Ascending aorta (tissue), 2 donors: ENCODE measurements around the gene NAT16. TPM values are rescaled to one million over a fixed set of nuclear protein-coding genes. Genes with fewer than 3 reads are reported as not detected.

Experiments
- DNase-seq, 2 donors: peaks; one replicate each; pipeline ENCODE4 v3.0.0-alpha.2; 2019; ENCODE audit warnings: low spot score in 2 of 2
- H3K27ac ChIP-seq, 2 donors: fragments of 200-600 bp; sonication (generic); one replicate each; pipeline ENCODE4 v1.5.1; 2016 to 2017; ENCODE audit warnings: mild to moderate bottlenecking in 1 of 2
- H3K27me3 ChIP-seq: fragments of 200-600 bp; sonication (generic); one replicate; pipeline ENCODE4 v1.5.1; 2017
- H3K36me3 ChIP-seq, 2 donors: fragments of 200-600 bp; sonication (generic); one replicate each; pipeline ENCODE4 v1.5.1; 2016
- H3K4me1 ChIP-seq, 2 donors: fragments of 200-600 bp; sonication (generic); one replicate each; pipeline ENCODE4 v1.5.1; 2016 to 2017; ENCODE audit warnings: mild to moderate bottlenecking in 1 of 2
- H3K4me3 ChIP-seq, 2 donors: fragments of 200-600 bp; sonication (generic); one replicate each; pipeline ENCODE4 v1.5.1; 2016 to 2017; ENCODE audit warnings: mild to moderate bottlenecking in 1 of 2
- H3K9me3 ChIP-seq, 2 donors: fragments of 200-600 bp; sonication (generic); one replicate each; pipeline ENCODE4 v1.5.1; 2016
- intact Hi-C: fragments of 100-400 bp; cut with DNase I; formaldehyde crosslinking; loops from one replicate; pipeline ENCODE4 v1.15.1; 2023
- total RNA-seq: library from RNA; depleted of rRNA; stranded (reverse); fragments of >200 nt; gene quantifications from one replicate; pipeline ENCODE4 v1.1.0, GENCODE V29; 2016
- TF ChIP-seq, protein P1 (sequence below), 3 experiments: fragments of 200-600 bp in 2 of 3; fragments of 450-650 bp in 1 of 3; sonication (generic) in 2 of 3; IDR thresholded peaks; one replicate each; pipeline ENCODE4 v1.5.1; 2016 to 2019; ENCODE audit warnings: antibody characterized with exemption in 3 of 3, mild to moderate bottlenecking in 1 of 3, moderate library complexity in 1 of 3

The NAT16 gene
- total RNA-seq, 1 donor from 2014 or later: not detected

DNA sequence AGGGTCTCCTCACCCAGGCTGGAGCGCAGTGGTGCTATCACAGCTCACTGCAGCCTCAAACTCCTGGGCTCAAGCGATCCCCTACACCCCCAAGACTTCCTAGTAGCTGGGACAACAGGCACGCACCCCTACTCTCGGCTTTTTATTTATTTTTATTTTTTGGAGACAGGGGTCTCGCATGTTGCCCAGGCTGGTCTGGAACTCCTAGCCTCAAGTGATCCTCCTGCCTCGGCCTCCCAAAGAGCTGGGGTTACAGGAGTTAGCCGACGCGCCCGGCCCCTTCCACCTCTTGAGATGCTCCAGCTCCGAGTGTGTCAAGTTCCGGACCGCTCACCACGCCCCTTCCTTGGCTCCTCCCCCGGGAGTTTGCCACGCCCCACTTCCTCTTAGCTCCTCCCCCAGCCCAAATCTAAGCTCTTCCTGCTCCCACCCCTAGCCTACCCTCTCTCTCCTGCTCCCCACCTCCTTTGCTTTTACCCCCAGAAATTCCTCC is 6.3 kb downstream of the NAT16 start:
- peak overlapping the region; percentile 18 to 37 for H3K4me3 ChIP-seq
- TF ChIP-seq, protein P1, sequence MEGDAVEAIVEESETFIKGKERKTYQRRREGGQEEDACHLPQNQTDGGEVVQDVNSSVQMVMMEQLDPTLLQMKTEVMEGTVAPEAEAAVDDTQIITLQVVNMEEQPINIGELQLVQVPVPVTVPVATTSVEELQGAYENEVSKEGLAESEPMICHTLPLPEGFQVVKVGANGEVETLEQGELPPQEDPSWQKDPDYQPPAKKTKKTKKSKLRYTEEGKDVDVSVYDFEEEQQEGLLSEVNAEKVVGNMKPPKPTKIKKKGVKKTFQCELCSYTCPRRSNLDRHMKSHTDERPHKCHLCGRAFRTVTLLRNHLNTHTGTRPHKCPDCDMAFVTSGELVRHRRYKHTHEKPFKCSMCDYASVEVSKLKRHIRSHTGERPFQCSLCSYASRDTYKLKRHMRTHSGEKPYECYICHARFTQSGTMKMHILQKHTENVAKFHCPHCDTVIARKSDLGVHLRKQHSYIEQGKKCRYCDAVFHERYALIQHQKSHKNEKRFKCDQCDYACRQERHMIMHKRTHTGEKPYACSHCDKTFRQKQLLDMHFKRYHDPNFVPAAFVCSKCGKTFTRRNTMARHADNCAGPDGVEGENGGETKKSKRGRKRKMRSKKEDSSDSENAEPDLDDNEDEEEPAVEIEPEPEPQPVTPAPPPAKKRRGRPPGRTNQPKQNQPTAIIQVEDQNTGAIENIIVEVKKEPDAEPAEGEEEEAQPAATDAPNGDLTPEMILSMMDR (IDR thresholded peaks at IDR 0.05): no peak
- no peak for DNase-seq
- intact Hi-C loops: no loop called here
- H3K4me1 ChIP-seq: peaks cover 16 to 25% of the 10 kb centered on the region in 2 donors
- H3K27me3 ChIP-seq: peaks cover 45% of the 10 kb centered on the region
- no peak overlapping the region for H3K27ac ChIP-seq
- H3K9me3 ChIP-seq: no peaks in the 10 kb centered on the region
- H3K36me3 ChIP-seq: no peaks in the 10 kb centered on the region

DNA sequence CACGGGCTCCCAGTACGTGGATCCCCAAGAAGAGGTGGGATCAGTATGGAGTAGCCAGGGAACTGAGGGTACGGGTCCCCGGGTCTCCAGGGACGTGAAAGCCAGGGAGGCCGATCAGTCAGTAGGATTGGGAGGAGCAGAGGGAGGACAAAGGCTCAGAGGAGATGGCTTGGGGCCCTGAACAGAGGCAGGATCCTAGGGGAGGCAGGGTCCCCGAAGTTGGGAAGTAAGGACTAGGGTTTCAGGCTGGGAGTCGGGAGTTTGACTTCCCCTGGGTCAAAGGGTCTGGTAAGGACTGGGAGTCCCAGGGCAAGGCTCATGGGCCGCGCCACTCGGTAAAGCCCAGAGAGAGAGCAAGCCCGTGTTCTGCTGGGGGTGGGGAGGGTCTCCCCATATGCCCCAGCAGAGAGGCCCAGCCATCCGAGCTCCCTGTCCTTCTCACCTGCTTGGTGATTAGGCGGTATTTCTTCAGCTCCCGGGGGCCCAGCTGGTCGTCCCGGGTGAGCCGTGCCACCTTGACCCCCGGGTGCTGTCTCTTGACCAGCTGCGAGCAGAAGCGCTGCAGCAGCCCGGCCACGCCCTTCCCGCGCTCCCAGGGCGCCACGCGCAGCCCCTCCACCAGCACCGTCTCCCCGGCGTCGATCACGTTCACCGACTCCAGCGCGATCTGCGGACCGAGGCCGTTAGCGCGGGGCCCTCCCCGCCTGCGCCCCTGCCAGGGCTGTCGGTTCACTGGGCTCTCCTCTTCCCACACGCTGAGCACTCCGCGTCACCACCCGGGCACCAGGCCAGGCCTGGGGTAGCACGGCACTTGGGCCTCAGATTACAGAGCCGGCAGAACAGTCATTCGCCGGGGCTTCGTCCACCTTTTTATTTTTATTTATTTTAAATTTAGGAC is 7.0 kb downstream of the NAT16 start:
- Histone ChIP-seq H3K4me3 (peak overlapping the region; percentile 18 to 37), H3K9me3 (no peaks in the 10 kb centered on the region), H3K27ac (no peak overlapping the region), H3K36me3 (no peaks in the 10 kb centered on the region), H3K4me1 (peaks cover 16 to 25% of the 10 kb centered on the region in 2 donors), H3K27me3 (peaks cover 45% of the 10 kb centered on the region)
- DNase-seq: peak in 1 of 2 donors; percentile 82
- intact Hi-C loops: no loop called here
- TF ChIP-seq, protein P1 (IDR thresholded peaks at IDR 0.05): no peak

DNA sequence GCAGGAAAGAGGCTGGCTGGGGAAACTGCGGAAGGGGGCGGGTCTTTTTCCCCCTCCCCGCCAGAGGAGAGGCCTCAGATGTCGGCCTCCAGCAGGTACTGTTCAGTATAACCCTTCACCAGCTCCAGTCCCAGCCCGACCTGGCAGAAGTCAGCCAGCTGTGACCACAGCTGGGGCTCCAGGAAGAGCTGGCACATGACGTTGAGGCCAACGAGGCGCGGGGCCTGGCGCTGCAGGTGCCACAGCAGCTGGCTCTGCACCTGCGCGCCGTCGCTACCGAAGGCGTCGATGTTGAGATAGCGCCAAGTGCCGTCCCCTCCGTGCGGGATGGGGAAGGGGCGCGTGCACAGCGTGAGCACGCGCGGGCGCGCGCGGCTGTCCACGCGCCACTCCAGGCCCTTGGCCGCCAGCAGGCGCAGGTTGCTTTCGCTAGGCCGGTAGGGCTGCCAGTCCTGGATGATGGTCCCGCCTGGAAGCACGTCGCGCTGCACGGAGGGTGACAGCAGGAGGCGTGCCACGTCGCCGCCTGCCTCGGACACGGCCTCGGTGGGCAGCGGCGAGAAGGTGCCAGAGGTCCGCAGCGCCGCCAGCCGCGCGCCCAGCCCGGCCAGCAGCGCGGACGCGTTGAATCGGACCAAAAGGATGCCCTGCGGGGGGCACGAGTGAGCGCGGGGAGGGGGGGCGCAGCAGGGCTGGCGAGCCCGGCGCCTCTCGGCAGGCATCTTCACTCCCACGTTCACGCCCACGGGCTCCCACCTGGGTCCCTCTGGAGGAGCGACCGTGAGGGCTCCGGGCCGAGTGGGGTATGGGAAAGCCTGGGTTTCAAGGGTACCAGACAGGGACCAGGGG is 7.9 kb downstream of the NAT16 start:
- intact Hi-C loops: no loop called here
- TF ChIP-seq, protein P1 (IDR thresholded peaks at IDR 0.05): no peak
- Histone ChIP-seq H3K27ac (no peak overlapping the region), H3K36me3 (no peaks in the 10 kb centered on the region), H3K4me1 (peaks cover 16 to 25% of the 10 kb centered on the region in 2 donors), H3K4me3 (peak overlapping the region in 1 of 2 donors; percentile 37), H3K27me3 (peaks cover 45% of the 10 kb centered on the region), H3K9me3 (no peaks in the 10 kb centered on the region)
- DNase-seq: no peak

DNA sequence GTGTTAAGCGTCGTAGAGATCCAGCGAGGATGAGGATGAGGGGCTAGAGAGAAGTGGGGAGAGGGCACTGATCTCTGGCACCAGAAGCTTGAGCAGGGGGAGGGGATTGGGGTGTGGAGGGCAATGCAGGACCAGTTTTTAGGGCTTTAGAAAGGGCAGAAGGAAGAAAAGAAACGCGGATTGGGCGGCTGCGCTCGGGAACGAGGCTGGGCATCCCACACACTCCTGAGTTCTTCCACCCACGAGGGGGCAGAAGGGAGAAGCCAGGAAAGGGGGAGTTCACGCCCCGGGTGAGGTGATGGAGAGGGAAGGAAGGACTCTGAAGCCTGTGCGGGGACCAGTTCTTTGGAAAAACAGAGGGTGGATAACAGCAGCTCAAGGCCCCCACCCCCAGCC is 8.7 kb downstream of the NAT16 start:
- intact Hi-C loops: loop anchor here (2.0 kb wide), 1 partner anchor 27 kb away; no protein-coding TSS in a partner anchor
- TF ChIP-seq, protein P1 (IDR thresholded peaks at IDR 0.05): no peak

DNA sequence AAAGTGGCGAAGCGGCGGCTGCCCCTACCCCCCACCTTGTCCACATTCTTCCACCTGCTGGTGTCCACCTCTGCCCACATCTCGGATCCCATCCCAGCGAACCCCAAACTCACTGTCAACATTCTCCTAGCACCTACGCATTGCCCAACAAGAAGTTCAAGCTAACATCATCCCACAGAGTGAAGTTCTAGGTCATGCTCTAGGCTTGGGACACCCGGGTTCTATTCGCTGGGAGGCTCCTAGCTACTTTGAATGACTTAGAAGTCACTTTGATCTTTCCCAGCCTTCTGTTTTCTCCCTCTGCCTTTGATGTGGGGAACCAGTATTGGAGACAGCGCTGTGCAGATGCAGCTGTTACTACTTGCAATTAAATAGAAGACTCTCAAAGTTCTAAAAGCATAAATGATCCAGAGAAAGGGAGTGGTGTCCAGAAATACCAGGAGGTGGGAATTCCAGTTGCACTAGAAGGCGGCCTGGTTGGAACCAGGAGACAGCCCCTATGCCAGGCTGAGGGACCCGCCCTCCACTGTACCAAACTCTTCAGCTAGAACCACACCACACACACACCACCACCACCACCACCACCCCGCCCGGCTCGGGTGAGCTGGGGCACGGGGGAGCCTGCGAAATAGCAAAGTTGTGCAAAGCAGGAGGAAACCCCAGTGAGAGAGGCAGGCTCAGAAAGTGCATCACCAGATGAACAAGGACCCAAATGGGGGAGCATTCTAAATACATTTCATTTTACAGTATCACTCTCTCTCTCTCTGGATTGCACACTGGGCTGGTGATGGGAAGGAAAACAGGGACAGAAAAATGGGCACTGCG is 9.3 kb downstream of the NAT16 start:
- Histone ChIP-seq H3K4me3 (no peak overlapping the region), H3K9me3 (no peaks in the 10 kb centered on the region), H3K27me3 (peaks cover 45% of the 10 kb centered on the region), H3K36me3 (no peaks in the 10 kb centered on the region), H3K27ac (no peak overlapping the region), H3K4me1 (peaks cover 18 to 26% of the 10 kb centered on the region in 2 donors)
- no peak for DNase-seq
- TF ChIP-seq, protein P1 (IDR thresholded peaks at IDR 0.05): no peak
- intact Hi-C loops: loop anchor here (2.0 kb wide), 1 partner anchor 26 kb away; no protein-coding TSS in a partner anchor

More for the DNA sequence above, 8.7 kb downstream of the NAT16 start:
- no peak for DNase-seq
- Histone ChIP-seq H3K4me1 (peaks cover 16 to 25% of the 10 kb centered on the region in 2 donors), H3K9me3 (no peaks in the 10 kb centered on the region), H3K27me3 (peaks cover 43% of the 10 kb centered on the region), H3K36me3 (no peaks in the 10 kb centered on the region), H3K27ac (no peak overlapping the region), H3K4me3 (no peak overlapping the region)
